Measurements from ENCODE around the gene PIGN. TPM values are rescaled to one million over a fixed set of nuclear protein-coding genes. Genes with fewer than 3 reads are reported as not detected.

The PIGN gene
- total and polyA plus RNA-seq, 2 donors (not counting 3 experiments of a cell fraction or from before 2014, with no cell fraction given) = 13.7 to 26.1 TPM

DNA sequence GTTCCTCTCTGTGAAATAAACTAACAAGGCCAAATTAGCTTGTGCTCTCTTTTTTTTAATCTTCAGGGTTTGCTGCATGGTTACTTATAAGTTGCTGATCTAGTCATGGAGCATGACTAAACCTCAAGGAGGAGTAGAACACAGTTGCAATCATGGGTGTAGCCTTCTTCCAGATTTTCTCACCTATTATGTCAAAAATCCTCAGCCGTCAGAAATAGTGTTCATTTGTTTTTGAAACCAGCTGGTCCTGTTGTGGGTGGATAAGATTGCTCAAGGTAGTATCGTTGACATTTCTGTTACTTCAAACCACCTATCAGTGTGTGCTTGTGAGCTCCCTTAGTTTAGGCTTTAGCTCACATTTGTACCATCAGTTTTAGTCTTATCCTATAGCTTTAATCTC is 11.4 kb upstream of the PIGN start:
- H3K79me2 ChIP-seq (ENCODE audit: control insufficient read depth, insufficient read depth, low read length) = peaks cover 60% of the 10 kb centered on the region
- H3K36me3 ChIP-seq (ENCODE audit: control insufficient read depth in 2 of 2, extremely low read depth in 1 of 2, insufficient read depth in 2 of 2, low read length in 2 of 2) = no peaks in the 10 kb centered on the region
- no peak overlapping the region for H2AFZ ChIP-seq (ENCODE audit: low read depth, low read length)
- H4K20me1 ChIP-seq (replicated peaks; ENCODE audit: control insufficient read depth, extremely low read depth, insufficient read depth, low read length) = peaks cover 2% of the 10 kb centered on the region
- no peak for TF ChIP-seq EZH2 (IDR thresholded peaks at IDR 0.05; ENCODE audit: borderline replicate concordance, low read depth, low read length, severe bottlenecking)
- TF ChIP-seq POLR2AphosphoS5 (IDR thresholded peaks at IDR 0.05; ENCODE audit: insufficient read depth, low read depth, low read length) = no peak
- no peak for TF ChIP-seq GATA2 (IDR thresholded peaks at IDR 0.05; ENCODE audit: insufficient read depth, insufficient read length, low read depth, low read length)
- TF ChIP-seq MYC (IDR thresholded peaks at IDR 0.05; ENCODE audit: low read depth, low read length) = no peak
- TF ChIP-seq, protein P1, sequence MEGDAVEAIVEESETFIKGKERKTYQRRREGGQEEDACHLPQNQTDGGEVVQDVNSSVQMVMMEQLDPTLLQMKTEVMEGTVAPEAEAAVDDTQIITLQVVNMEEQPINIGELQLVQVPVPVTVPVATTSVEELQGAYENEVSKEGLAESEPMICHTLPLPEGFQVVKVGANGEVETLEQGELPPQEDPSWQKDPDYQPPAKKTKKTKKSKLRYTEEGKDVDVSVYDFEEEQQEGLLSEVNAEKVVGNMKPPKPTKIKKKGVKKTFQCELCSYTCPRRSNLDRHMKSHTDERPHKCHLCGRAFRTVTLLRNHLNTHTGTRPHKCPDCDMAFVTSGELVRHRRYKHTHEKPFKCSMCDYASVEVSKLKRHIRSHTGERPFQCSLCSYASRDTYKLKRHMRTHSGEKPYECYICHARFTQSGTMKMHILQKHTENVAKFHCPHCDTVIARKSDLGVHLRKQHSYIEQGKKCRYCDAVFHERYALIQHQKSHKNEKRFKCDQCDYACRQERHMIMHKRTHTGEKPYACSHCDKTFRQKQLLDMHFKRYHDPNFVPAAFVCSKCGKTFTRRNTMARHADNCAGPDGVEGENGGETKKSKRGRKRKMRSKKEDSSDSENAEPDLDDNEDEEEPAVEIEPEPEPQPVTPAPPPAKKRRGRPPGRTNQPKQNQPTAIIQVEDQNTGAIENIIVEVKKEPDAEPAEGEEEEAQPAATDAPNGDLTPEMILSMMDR (IDR thresholded peaks at IDR 0.05; ENCODE audit: extremely low read depth in 1 of 2, insufficient read depth in 1 of 2, low read depth in 1 of 2, low read length in 2 of 2) = no peak
- TF ChIP-seq FOS (IDR thresholded peaks at IDR 0.05; ENCODE audit: borderline replicate concordance, insufficient read depth, low read length) = no peak
- TF ChIP-seq POLR2A (IDR thresholded peaks at IDR 0.05; ENCODE audit: low read depth, low read length) = no peak
- TF ChIP-seq, protein P2, sequence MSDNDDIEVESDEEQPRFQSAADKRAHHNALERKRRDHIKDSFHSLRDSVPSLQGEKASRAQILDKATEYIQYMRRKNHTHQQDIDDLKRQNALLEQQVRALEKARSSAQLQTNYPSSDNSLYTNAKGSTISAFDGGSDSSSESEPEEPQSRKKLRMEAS (IDR thresholded peaks at IDR 0.05; ENCODE audit: insufficient read depth, insufficient read length) = no peak
- TF ChIP-seq JUN (IDR thresholded peaks at IDR 0.05; ENCODE audit: borderline replicate concordance, insufficient read depth, insufficient read length, low read depth) = no peak
- peaks cover 4% of the 10 kb centered on the region for H3K4me1 ChIP-seq (ENCODE audit: control insufficient read depth, extremely low read depth, insufficient read depth, low read length)
- no peaks in the 10 kb centered on the region for H3K9me1 ChIP-seq (replicated peaks; ENCODE audit: control insufficient read depth, extremely low read depth, insufficient read depth, low read length)
- H3K4me3 ChIP-seq (replicated peaks in 1 of 3; ENCODE audit: insufficient read depth in 1 of 3, low read depth in 1 of 3, low read length in 3 of 3) = no peak overlapping the region
- H3K9ac ChIP-seq (replicated peaks; ENCODE audit: extremely low read depth, insufficient read depth, low read length) = no peak overlapping the region
- H3K27me3 ChIP-seq (ENCODE audit: control insufficient read depth in 2 of 2, insufficient read depth in 2 of 2, low read length in 2 of 2) = no peaks in the 10 kb centered on the region
- intact Hi-C loops (cut with micrococcal nuclease) = no loop called here
- DNase-seq (ENCODE audit: low read depth, low spot score) (no peak), FAIRE-seq (no peak)
- BruUV-seq (replicated peaks) = no TSS peak
- H3K4me2 ChIP-seq (ENCODE audit: insufficient read depth, low read length) = no peak overlapping the region
- POLR2A ChIA-PET = interaction anchor here (1.2 kb wide), 1 partner anchor 11 kb away, joined by 4 read pairs; the partner anchor contains the start of genes PIGN and RELCH
- no peak overlapping the region for H3K27ac ChIP-seq (ENCODE audit: insufficient read depth, low read depth, low read length)
- H3K9me3 ChIP-seq (replicated peaks; ENCODE audit: control insufficient read depth, insufficient read depth, low read length) = no peaks in the 10 kb centered on the region
- dilution Hi-C loops (cut with MboI; ENCODE audit: extremely low pct_ligation_motif_present, low sequenced_read_pairs) = no loop called here
- CTCF ChIA-PET = interaction anchor here (2.3 kb wide), 1 partner anchor 11 kb away, joined by 16 read pairs; the partner anchor contains the start of genes PIGN and RELCH

Data from endothelial cell of umbilical vein (primary cell).